ENCODE measurements around the gene SMIM35.

SMIM35 gene

DNA sequence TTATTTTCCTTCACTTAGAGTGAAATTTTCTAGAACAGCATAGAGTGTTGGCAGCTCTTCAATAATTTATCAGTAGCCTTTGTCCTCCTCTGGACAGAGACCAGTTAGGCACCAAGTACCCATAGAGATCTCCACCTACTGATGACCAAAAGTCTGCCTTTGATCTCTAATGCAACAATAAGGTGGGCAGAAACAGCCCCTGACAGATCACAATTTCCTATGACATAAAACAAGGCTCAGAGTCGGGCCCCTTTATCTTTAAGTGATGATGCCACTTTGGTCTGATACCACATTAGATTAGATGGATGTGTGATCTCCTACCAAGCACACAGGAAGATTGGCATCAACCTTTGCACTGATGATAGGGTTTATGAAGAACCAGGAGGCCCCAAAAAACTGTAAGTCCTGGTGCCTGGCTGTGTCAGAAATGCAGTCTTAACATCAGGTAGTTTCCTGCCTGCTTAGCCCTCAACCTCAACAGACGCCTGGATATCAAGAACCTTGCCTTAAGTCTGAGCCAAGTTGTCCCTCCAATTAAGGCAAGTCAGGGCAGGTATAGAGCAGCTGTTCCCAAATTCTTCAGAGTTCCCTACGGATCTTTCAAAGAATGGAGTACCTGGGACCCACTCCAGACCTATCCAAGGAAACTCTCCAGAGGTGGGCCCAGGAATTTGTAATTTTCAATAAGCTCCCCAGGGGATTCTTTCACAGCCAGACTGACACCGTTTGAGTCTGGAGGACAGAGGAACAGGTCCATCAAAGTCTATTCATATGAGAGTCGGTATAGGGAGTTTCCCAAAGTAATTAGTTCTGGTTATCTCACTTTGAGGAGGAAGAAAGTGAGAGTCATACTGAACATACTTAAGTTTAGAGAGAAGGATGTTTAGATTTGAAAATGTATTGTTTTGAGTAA, 40.5 kb downstream of the SMIM35 start:
- TF ChIP-seq SPI1 (IDR thresholded peaks at IDR 0.05; ENCODE audit: borderline replicate concordance, low read depth) (no peak), GABPA (IDR thresholded peaks at IDR 0.05; ENCODE audit: low read depth) (no peak), POLR2AphosphoS5 (IDR thresholded peaks at IDR 0.05; ENCODE audit: low read depth) (no peak)
- TF ChIP-seq, protein P1, sequence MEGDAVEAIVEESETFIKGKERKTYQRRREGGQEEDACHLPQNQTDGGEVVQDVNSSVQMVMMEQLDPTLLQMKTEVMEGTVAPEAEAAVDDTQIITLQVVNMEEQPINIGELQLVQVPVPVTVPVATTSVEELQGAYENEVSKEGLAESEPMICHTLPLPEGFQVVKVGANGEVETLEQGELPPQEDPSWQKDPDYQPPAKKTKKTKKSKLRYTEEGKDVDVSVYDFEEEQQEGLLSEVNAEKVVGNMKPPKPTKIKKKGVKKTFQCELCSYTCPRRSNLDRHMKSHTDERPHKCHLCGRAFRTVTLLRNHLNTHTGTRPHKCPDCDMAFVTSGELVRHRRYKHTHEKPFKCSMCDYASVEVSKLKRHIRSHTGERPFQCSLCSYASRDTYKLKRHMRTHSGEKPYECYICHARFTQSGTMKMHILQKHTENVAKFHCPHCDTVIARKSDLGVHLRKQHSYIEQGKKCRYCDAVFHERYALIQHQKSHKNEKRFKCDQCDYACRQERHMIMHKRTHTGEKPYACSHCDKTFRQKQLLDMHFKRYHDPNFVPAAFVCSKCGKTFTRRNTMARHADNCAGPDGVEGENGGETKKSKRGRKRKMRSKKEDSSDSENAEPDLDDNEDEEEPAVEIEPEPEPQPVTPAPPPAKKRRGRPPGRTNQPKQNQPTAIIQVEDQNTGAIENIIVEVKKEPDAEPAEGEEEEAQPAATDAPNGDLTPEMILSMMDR (IDR thresholded peaks at IDR 0.05; ENCODE audit: insufficient read depth, low read length), result no peak
- TF ChIP-seq, protein P2, sequence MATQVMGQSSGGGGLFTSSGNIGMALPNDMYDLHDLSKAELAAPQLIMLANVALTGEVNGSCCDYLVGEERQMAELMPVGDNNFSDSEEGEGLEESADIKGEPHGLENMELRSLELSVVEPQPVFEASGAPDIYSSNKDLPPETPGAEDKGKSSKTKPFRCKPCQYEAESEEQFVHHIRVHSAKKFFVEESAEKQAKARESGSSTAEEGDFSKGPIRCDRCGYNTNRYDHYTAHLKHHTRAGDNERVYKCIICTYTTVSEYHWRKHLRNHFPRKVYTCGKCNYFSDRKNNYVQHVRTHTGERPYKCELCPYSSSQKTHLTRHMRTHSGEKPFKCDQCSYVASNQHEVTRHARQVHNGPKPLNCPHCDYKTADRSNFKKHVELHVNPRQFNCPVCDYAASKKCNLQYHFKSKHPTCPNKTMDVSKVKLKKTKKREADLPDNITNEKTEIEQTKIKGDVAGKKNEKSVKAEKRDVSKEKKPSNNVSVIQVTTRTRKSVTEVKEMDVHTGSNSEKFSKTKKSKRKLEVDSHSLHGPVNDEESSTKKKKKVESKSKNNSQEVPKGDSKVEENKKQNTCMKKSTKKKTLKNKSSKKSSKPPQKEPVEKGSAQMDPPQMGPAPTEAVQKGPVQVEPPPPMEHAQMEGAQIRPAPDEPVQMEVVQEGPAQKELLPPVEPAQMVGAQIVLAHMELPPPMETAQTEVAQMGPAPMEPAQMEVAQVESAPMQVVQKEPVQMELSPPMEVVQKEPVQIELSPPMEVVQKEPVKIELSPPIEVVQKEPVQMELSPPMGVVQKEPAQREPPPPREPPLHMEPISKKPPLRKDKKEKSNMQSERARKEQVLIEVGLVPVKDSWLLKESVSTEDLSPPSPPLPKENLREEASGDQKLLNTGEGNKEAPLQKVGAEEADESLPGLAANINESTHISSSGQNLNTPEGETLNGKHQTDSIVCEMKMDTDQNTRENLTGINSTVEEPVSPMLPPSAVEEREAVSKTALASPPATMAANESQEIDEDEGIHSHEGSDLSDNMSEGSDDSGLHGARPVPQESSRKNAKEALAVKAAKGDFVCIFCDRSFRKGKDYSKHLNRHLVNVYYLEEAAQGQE (IDR thresholded peaks at IDR 0.05; ENCODE audit: insufficient replicate concordance, low read depth), result no peak
- Histone ChIP-seq H3K27ac (replicated peaks) (no peak overlapping the region), H3K4me3 (replicated peaks; ENCODE audit: insufficient read depth, low read length) (no peak overlapping the region), H3K27me3 (ENCODE audit: insufficient read depth, poor library complexity, severe bottlenecking) (no peaks in the 10 kb centered on the region)
- no peak for DNase-seq (ENCODE audit: low read depth in 1 of 2, low spot score in 1 of 2)

DNA sequence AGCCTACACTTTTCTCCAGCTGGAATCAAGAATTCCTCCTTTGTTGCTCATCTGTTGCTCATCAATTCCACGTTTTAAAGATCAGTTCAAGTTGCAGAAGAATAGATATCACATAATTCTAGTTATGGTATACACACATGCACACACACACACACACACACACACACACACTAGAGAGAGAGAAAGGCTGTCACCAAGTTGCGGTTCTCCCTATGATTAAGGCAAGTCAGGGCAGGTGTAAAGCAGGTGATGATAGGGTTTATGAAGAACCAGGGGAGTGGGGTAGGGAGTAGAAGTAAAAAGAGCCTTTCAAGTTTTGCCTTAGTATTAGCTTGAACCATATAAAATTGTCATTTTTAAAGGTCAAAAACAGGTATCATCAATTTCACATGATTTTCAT, 41.6 kb downstream of the SMIM35 start:
- H3K4me3 ChIP-seq (replicated peaks; ENCODE audit: insufficient read depth, low read length), result no peak overlapping the region
- TF ChIP-seq, protein P1 (IDR thresholded peaks at IDR 0.05; ENCODE audit: insufficient read depth, low read length), result no peak
- TF ChIP-seq, protein P2 (IDR thresholded peaks at IDR 0.05; ENCODE audit: insufficient replicate concordance, low read depth), result no peak
- no peak for TF ChIP-seq GABPA (IDR thresholded peaks at IDR 0.05; ENCODE audit: low read depth)
- no peak for TF ChIP-seq SPI1 (IDR thresholded peaks at IDR 0.05; ENCODE audit: borderline replicate concordance, low read depth)
- no peak for TF ChIP-seq POLR2AphosphoS5 (IDR thresholded peaks at IDR 0.05; ENCODE audit: low read depth)
- no peak for DNase-seq (ENCODE audit: low read depth in 1 of 2, low spot score in 1 of 2)
- H3K27ac ChIP-seq (replicated peaks), result no peak overlapping the region
- H3K27me3 ChIP-seq (ENCODE audit: insufficient read depth, poor library complexity, severe bottlenecking), result no peaks in the 10 kb centered on the region

DNA sequence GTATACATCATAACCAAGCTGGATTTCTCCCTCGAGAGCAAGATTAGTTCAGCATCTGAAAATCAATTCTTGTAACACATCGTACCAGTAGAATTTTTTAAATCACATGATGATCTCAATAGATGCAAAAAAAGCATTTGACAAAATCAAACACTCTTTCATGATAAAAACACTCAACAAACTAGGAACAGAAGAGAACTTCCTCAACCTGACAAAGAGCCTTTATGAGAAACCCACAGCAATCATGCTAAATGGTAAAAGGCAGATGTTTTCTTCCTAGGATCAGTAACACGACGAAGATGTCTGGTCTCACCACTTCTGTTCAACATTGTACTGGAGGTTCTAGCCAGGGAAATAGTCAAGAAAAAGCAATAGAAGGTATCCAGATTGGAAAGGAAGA, 44.0 kb downstream of the SMIM35 start:
- Histone ChIP-seq H3K27ac (replicated peaks) (no peak overlapping the region), H3K4me3 (replicated peaks; ENCODE audit: insufficient read depth, low read length) (no peak overlapping the region)
- no peak for DNase-seq (ENCODE audit: low read depth in 1 of 2, low spot score in 1 of 2)

More for the DNA sequence above, 44.0 kb downstream of the SMIM35 start:
- no peaks in the 10 kb centered on the region for H3K27me3 ChIP-seq (ENCODE audit: insufficient read depth, poor library complexity, severe bottlenecking)
- TF ChIP-seq GABPA (IDR thresholded peaks at IDR 0.05; ENCODE audit: low read depth) (no peak), POLR2AphosphoS5 (IDR thresholded peaks at IDR 0.05; ENCODE audit: low read depth) (no peak), SPI1 (IDR thresholded peaks at IDR 0.05; ENCODE audit: borderline replicate concordance, low read depth) (no peak)
- TF ChIP-seq, protein P2 (IDR thresholded peaks at IDR 0.05; ENCODE audit: insufficient replicate concordance, low read depth), result no peak
- TF ChIP-seq, protein P1 (IDR thresholded peaks at IDR 0.05; ENCODE audit: insufficient read depth, low read length), result no peak

Data from HL-60 (cell line).